T1000 (cell line): ENCODE results near the gene CROCC2.

Experiments used
- DNase-seq: peaks from one replicate; lab custom pipeline; 2025; ENCODE audit warnings: mixed read lengths; lab: John Stamatoyannopoulos, UW

Gene CROCC2

GRCh38 chr2:240905176-240905781, 857 bp upstream of the CROCC2 start:
- DNase-seq = no peak

- no peak for DNase-seq
Measured at GRCh38 chr2:240906911-240907590, 915 bp downstream of the CROCC2 start.

GRCh38 chr2:240909216-240909974, 3.3 kb downstream of the CROCC2 start:
- DNase-seq = no peak

- DNase-seq = peak; percentile 31
Measured at GRCh38 chr2:240911641-240912265, 5.6 kb downstream of the CROCC2 start.

GRCh38 chr2:240912878-240913809, 7.0 kb downstream of the CROCC2 start:
- no peak for DNase-seq

DNA sequence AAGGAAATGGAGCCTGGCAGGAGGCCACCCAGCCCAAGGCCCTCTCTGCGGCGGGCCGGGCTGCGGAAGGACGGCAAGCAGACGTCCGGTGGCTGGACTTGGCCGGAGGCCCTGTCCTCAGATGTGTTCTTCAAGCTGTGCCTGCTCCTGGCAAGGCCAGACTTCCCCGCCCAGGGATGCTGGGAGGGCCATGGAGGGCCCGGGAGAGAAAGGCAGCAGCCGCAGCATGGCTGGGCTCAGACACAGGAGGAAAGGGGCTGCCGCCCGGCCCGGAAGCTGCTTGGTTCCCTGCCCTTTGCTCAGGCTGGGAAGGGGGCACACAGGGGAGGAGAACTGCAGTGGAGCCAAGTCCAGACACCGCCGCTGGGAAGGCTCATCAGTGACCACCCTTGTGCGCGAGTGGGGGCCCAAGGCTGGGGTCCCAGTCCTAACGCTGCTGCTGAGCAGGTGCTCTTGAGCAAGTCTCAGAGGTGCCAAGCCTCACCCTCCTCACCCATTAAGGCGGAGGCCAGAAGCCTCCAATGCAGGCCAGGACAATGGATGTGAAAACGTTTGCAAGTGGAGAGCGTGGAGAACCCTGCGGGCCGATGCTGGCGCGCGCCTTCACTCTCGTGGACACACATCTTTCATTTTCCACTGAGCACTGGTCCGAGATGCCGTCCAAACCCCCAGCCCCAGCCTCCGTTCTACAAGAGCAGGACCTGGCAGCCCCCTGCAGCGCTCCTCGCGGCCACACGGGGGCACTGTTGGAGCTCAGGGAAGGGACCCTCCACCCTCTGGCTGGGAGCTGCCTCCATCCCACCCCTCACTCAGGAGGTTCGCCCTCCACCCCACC, 7.9 kb downstream of the CROCC2 start:
- no peak for DNase-seq

DNA sequence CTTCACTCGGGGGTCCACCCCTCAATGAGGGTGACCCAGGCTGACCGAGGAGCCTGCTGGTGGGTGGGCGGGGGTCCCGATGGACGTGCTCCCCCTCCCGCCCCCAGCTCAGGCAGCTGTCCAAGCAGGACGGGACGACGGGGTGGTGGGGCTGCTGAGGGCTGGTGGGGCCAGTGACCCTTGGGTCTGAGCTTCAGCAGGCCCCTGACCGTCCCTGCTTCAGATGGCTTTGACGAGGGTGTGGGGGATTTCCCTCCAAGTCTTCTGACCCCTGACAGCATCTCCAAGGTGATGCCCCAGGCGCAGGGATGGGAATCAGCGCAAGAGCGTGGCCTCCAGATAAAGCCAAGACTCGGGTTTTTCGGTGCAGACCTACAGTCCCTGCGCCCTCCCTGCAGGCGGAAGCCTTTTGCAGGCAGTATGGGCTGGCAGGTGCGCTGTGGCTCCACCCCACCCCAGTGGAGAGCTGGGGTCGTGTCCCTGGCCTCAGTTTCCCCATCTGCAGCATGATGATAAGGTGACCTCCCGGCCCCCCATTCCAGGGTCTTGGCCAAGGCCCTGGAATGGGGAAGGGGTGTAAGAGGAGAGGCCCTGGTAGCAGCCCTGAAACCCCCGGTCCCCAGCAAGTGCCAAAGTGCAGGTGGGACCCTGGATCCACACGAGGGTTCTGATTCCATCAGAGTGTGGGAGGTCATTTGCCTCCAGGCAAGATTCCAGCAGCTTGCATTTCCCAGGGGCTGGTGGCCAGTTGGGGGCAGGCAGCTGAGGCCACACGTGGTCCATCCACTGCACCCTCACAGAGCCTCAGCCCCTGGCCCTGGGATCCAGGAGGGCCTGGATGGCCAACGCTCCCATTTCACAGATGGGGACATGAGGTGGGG, 8.7 kb downstream of the CROCC2 start:
- DNase-seq = no peak

DNA sequence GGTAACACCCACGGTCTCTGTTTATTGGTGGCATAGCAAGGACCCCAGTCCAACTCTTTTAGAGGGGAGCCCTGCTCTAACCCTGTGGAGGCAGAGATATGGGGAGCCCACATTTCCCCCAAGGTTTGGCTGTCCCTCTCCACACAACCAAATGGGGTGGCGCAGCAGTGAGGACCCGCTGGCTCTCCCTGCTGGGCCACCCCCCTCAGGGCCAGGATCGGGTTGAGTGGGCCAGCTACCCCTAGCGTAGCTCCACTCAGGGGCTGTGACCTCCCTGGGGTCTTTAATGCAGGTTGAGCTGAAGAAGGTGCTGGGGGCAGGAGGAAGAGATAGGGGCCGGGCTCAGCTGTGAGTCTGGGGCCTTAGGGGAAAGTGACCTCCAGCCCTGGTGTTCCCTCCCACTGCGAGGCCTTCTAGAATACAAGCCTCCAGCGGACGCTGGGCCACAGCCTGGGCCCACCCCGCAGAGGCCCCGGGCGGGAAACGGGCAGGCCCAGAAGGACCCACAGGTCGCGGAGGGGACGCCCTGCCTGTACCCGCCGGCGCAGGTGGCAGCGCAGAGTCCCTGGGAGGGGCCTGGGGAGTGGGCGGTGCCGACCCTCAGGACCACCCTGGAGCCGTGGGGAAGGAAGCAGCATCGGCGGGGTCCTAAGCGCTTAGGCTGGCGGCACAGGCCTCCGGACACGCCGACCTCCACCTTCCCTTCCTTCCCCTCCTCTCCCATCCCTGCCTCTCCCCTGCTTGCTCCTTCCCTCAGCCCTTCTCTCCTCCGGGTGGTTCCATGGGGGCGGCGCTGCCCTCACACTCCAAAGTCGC, 9.6 kb downstream of the CROCC2 start:
- no peak for DNase-seq

GRCh38 chr2:240916571-240917008, 10.5 kb downstream of the CROCC2 start:
- peak; percentile 77 for DNase-seq

DNA sequence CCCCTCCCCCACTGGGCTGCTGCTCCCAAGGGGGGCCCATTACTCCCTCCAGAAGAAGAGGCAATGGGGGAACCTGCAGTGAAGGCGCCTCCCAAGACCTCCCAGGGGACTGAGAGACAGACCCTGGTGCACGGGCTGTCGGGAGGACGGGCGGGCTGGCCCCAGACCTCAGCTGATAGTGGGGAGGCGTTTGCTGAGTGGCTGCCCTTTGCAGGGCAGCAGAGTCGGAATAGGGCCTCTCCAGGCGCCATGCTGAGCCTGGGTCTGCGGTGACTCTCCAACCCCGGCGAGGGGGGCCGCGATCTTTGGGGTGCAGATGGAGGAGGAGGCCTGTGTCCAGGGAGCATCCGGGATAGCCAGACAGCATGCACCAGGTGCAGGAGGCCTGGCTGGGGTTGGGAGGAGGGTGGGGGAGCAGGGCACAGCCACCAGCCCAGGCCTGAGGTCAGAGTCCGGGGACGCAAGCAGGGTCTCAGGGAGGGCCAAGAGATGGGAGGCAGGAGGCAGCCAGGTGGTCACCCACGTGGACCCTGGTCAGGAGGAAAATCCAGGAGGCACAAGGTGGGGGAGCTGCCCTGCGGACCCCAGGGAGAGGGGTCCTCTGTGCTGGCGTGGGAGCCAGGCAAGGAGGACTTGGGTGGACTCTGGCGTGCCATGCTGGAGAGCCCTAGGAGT, 11.0 kb downstream of the CROCC2 start:
- DNase-seq = no peak

- no peak for DNase-seq
Measured at GRCh38 chr2:240917684-240918257, 11.6 kb downstream of the CROCC2 start.

DNA sequence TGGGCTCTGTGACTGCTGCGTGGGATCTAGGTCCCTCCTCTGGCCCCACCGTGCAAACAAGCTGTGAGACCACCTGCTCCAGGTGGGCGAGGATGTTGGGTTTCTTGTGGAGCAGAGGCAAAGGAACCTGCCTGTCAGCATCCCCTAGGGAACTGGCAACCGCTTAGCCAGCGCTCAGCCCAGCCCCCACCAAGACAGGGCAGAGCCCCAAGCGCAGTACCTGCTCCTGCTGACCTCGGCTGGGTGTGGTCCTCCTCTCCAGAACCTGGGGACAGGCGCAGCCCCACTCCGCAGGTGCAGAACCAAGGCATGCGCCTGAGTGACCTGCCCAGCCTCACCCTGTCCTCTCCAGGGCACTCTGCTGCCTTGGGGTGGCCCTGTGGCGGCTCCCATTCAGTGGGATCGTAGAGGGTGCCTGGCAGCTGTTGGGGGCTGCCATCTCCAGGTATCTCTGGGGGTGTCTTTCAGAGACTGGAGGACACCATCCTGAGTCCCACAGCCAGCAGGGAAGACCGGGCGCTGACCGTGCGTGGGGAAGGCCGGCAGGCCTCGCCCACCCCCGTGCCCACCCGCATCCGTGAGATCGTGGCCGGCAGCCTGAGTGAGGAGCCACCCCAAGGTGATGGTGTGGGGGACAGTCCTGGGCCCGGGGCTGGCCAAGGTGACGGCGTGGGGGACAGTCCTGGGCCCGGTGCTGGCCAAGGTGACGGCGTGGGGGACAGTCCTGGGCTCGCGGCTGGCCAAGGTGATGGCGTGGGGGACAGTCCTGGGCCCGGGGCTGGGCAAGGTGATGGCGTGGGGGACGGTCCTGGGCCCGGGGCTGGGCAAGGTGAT, 12.3 kb downstream of the CROCC2 start:
- no peak for DNase-seq

- no peak for DNase-seq
Measured at GRCh38 chr2:240919161-240919781, 13.1 kb downstream of the CROCC2 start.

GRCh38 chr2:240919786-240920782, 13.9 kb downstream of the CROCC2 start:
- no peak for DNase-seq

- no peak for DNase-seq
Measured at GRCh38 chr2:240920783-240921231, 14.7 kb downstream of the CROCC2 start.
